BLaER1 treated with 17β-estradiol and CSF1 and Interleukin-3, amounts not matched to agents 10 nM and 100 nM (cell line): ENCODE results near the gene SLC26A11.

Experiments used
- H3K27ac ChIP-seq, 11 experiments: shearing (Covaris generic); formaldehyde crosslinking; 2 replicates each; pipeline ENCODE4 v1.8.1; 2022
- H3K27me3 ChIP-seq, 11 experiments: shearing (Covaris generic); formaldehyde crosslinking; 2 replicates each; pipeline ENCODE4 v1.8.1; 2022
- H3K36me3 ChIP-seq, 11 experiments: shearing (Covaris generic); formaldehyde crosslinking; 2 replicates each; pipeline ENCODE4 v1.8.1; 2022
- H3K4me1 ChIP-seq, 10 experiments: shearing (Covaris generic); formaldehyde crosslinking; 2 replicates each; pipeline ENCODE4 v1.8.1; 2022
- H3K4me2 ChIP-seq, 11 experiments: shearing (Covaris generic); formaldehyde crosslinking; 2 replicates each; pipeline ENCODE4 v1.8.1; 2022
- H3K4me3 ChIP-seq, 10 experiments: shearing (Covaris generic); formaldehyde crosslinking; 2 replicates each; pipeline ENCODE4 v1.8.1; 2022
- H3K9ac ChIP-seq, 11 experiments: shearing (Covaris generic); formaldehyde crosslinking; 2 replicates each; pipeline ENCODE4 v1.8.1; 2022
- H3K9me3 ChIP-seq, 11 experiments: shearing (Covaris generic); formaldehyde crosslinking; replicated peaks in 1 of 11; 2 replicates each; pipeline ENCODE4 v1.8.1; 2022
- H4K20me1 ChIP-seq, 11 experiments: shearing (Covaris generic); formaldehyde crosslinking; 2 replicates each; pipeline ENCODE4 v1.8.1; 2022
- Cebpa-rat ChIP-seq, 11 experiments: shearing (Covaris generic); IDR thresholded peaks; 2 replicates each; pipeline ENCODE4 v1.8.1; 2022

Gene SLC26A11

GRCh38 chr17:80212962-80213642 is 7.1 kb upstream of the SLC26A11 start:
- Histone ChIP-seq H3K4me2 (peak overlapping the region; percentile 28 to 96 (median 82)), H3K9ac (peak overlapping the region; percentile 53 to 83 (median 75)), H3K36me3 (peaks cover 0 to 94% (median 36%) of the 10 kb centered on the region in 11 experiments; a peak in 13 of 22 replicates), H3K4me1 (peaks cover 15 to 79% (median 51%) of the 10 kb centered on the region in 10 experiments), H3K27me3 (peaks cover 0 to 6% (median 0%) of the 10 kb centered on the region in 11 experiments; a peak in 3 of 22 replicates), H3K9me3 (no peaks in the 10 kb centered on the region), H3K4me3 (peak overlapping the region in 3 of 10 experiments; percentile 9 to 28 (median 18); a peak in 5 of 20 replicates), H3K27ac (peak overlapping the region; percentile 37 to 94 (median 86); a peak in 21 of 22 replicates), H4K20me1 (peaks cover 0 to 100% (median 5%) of the 10 kb centered on the region in 11 experiments; a peak in 13 of 22 replicates)
- peak; percentile 24 to 85 (median 77); a peak in 19 of 22 replicates for TF ChIP-seq Cebpa-rat (IDR thresholded peaks at IDR 0.05)

DNA sequence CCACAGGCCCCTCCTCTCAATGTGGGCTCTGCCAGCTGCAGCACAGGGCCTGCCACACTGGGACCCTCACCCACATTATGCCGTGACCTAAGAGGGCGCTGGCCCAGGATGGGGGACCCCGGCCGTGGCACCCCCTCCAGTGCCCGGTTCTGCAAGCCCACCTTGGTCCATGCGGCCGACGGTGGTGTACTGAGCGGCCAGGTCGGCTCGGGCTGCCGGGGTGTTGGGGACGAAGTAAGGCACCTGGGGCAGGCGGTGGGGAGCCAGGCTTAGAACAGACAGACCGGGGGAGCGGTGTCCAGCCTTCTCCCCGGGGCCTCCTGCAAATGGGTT is 6.6 kb upstream of the SLC26A11 start:
- Histone ChIP-seq H3K4me3 (peak overlapping the region in 3 of 10 experiments; percentile 9 to 28 (median 18); a peak in 3 of 20 replicates), H3K4me2 (peak overlapping the region; percentile 28 to 96 (median 82)), H3K4me1 (peaks cover 20 to 79% (median 56%) of the 10 kb centered on the region in 10 experiments), H3K27ac (peak overlapping the region; percentile 37 to 94 (median 86); a peak in 21 of 22 replicates), H4K20me1 (peaks cover 0 to 100% (median 10%) of the 10 kb centered on the region in 11 experiments; a peak in 14 of 22 replicates), H3K36me3 (peaks cover 0 to 94% (median 36%) of the 10 kb centered on the region in 11 experiments; a peak in 13 of 22 replicates), H3K9me3 (no peaks in the 10 kb centered on the region), H3K27me3 (peaks cover 0 to 9% (median 0%) of the 10 kb centered on the region in 11 experiments; a peak in 4 of 22 replicates), H3K9ac (peak overlapping the region; percentile 53 to 83 (median 75))
- TF ChIP-seq Cebpa-rat (IDR thresholded peaks at IDR 0.05) = no peak

DNA sequence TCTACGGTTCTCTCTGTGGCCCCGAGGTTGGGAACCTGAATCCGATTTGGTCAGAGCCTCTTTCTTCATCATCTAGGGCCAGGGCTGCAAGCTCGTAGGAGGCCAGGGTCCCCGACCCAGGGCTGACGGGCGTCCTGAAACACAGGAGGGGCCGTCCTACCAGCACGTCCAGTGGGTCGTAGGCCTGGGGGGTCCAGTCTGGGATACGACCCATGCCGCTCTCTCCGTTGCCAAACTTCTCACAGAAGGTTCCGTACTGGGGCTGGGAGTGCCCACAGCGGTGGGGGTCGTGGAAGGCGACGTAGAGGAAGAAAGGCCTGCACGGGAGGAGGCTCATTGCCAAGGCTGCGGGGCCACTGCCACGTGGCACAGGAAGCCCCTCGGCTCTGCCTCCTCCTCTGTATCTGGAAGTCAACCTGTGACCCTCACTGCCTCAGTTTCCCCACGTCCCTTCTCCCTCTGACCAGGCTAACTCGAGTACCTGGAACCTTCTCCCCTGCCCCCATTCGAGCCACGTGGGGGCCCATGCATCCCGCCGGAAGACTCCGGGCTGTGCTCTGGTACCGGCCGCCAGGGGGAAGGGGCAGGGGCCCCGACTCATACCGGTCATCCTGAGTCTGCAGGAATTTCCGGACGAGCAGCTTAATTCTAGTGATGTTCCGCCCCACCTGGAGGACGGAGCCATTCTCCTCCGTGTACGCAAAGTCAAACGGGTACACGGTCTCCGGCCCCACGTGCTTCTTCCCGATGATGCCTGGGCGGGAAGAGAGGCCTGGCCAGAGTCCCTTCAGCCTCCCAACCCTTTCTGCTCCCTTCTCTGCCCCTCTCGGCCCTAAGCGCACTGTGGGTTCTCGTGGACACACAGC is 6.0 kb upstream of the SLC26A11 start:
- Histone ChIP-seq H3K4me1 (peaks cover 27 to 79% (median 62%) of the 10 kb centered on the region in 10 experiments), H3K4me3 (peak overlapping the region in 2 of 10 experiments; percentile 9 to 18; a peak in 2 of 20 replicates), H3K27me3 (peaks cover 0 to 9% (median 0%) of the 10 kb centered on the region in 11 experiments; a peak in 4 of 22 replicates), H4K20me1 (peaks cover 0 to 100% (median 14%) of the 10 kb centered on the region in 11 experiments; a peak in 15 of 22 replicates), H3K9me3 (no peaks in the 10 kb centered on the region), H3K4me2 (peak overlapping the region in 10 of 11 experiments; percentile 68 to 96 (median 82); a peak in 20 of 22 replicates), H3K36me3 (peaks cover 0 to 92% (median 36%) of the 10 kb centered on the region in 11 experiments; a peak in 13 of 22 replicates), H3K27ac (peak overlapping the region; percentile 37 to 94 (median 86); a peak in 20 of 22 replicates), H3K9ac (peak overlapping the region; percentile 53 to 83 (median 75); a peak in 15 of 22 replicates)
- no peak for TF ChIP-seq Cebpa-rat (IDR thresholded peaks at IDR 0.05)

- H3K4me1 ChIP-seq = peaks cover 33 to 78% (median 65%) of the 10 kb centered on the region in 10 experiments
- H3K36me3 ChIP-seq = peaks cover 0 to 86% (median 34%) of the 10 kb centered on the region in 11 experiments; a peak in 13 of 22 replicates
- H3K4me2 ChIP-seq = peak overlapping the region in 6 of 11 experiments; percentile 82 to 96 (median 88); a peak in 9 of 22 replicates
- peak overlapping the region in 1 of 11 experiments; percentile 34; a peak in 1 of 22 replicates for H3K9ac ChIP-seq
- no peak overlapping the region for H3K4me3 ChIP-seq
- H3K27ac ChIP-seq = peak overlapping the region in 5 of 11 experiments; percentile 84 to 93 (median 87); a peak in 5 of 22 replicates
- peaks cover 0 to 12% (median 2%) of the 10 kb centered on the region in 11 experiments; a peak in 13 of 22 replicates for H3K27me3 ChIP-seq
- peaks cover 0 to 94% (median 17%) of the 10 kb centered on the region in 11 experiments; a peak in 15 of 22 replicates for H4K20me1 ChIP-seq
- no peak for TF ChIP-seq Cebpa-rat (IDR thresholded peaks at IDR 0.05)
- H3K9me3 ChIP-seq = no peaks in the 10 kb centered on the region
Observed at GRCh38 chr17:80214878-80215210, 5.4 kb upstream of the SLC26A11 start.

GRCh38 chr17:80216473-80217456 is 3.5 kb upstream of the SLC26A11 start:
- H3K27ac ChIP-seq = no peak overlapping the region
- no peaks in the 10 kb centered on the region for H3K9me3 ChIP-seq
- peaks cover 7 to 82% (median 26%) of the 10 kb centered on the region in 11 experiments; a peak in 18 of 22 replicates for H4K20me1 ChIP-seq
- peak overlapping the region in 5 of 11 experiments; percentile 90 to 100 (median 95); a peak in 6 of 22 replicates for H3K4me2 ChIP-seq
- no peak overlapping the region for H3K4me3 ChIP-seq
- peak overlapping the region in 1 of 11 experiments; percentile 26; a peak in 1 of 22 replicates for H3K9ac ChIP-seq
- peaks cover 6 to 31% (median 21%) of the 10 kb centered on the region in 11 experiments; a peak in 21 of 22 replicates for H3K27me3 ChIP-seq
- H3K36me3 ChIP-seq = peaks cover 0 to 71% (median 15%) of the 10 kb centered on the region in 11 experiments; a peak in 13 of 22 replicates
- no peak for TF ChIP-seq Cebpa-rat (IDR thresholded peaks at IDR 0.05)
- peaks cover 42 to 83% (median 68%) of the 10 kb centered on the region in 10 experiments for H3K4me1 ChIP-seq

DNA sequence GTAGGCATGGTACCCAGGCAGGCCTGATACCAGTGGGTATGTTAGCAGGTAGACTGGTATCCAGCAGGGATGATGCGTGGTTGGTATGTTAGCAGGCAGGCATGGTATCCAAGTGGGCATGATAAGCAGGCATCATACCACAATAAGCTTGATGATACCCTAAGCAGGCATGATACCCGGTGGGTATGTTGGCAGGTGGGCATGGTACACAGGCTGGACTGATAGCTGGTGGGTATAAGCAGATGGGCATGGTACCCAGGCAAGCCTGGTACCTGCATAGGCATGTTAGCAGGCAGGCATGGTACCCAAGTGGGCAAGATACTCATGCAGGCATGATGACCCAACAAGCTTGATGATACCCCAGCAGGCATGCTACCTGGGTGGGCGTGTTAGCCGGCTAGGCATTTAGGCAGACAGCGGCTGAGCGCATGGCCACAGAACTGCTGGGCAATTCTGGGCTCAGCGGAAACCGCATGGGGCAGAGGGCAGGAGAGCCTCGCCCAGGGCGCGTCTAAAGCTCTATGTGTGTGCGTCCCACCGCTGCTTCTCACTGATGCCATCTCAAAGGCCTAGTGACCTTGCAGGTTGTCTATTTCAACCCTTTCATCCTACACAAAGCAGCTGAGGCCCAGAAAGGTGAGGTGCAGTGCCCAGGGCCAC is 2.4 kb upstream of the SLC26A11 start:
- peak overlapping the region in 3 of 11 experiments; percentile 94 to 97 (median 97); a peak in 4 of 22 replicates for H3K9ac ChIP-seq
- H3K4me1 ChIP-seq = peaks cover 41 to 81% (median 58%) of the 10 kb centered on the region in 10 experiments
- H3K36me3 ChIP-seq = peaks cover 0 to 70% (median 10%) of the 10 kb centered on the region in 11 experiments; a peak in 11 of 22 replicates
- H3K4me2 ChIP-seq = peak overlapping the region; percentile 90 to 100 (median 98)
- H3K27ac ChIP-seq = peak overlapping the region in 1 of 11 experiments; percentile 97; a peak in 3 of 22 replicates
- H3K27me3 ChIP-seq = peaks cover 6 to 41% (median 23%) of the 10 kb centered on the region in 11 experiments; a peak in 21 of 22 replicates
- H3K9me3 ChIP-seq = no peaks in the 10 kb centered on the region
- H4K20me1 ChIP-seq = peaks cover 7 to 76% (median 33%) of the 10 kb centered on the region in 11 experiments; a peak in 18 of 22 replicates
- peak overlapping the region in 2 of 10 experiments; percentile 90 to 97; a peak in 1 of 20 replicates for H3K4me3 ChIP-seq
- TF ChIP-seq Cebpa-rat (IDR thresholded peaks at IDR 0.05) = no peak
